OCI-LY1 (cell line): Measurements from ENCODE around the gene VWA1.
"Not testable (repeated sequence)": the region's sequence is repeated elsewhere in the genome, so short reads cannot be mapped to it uniquely, and the experiment has no call there.

ENCODE experiments used
- H2AFZ ChIP-seq: fragments of 200-600 bp; sonication (generic), shearing (Covaris generic); 2 replicates; pipeline ENCODE4 v1.6.0; 2014; ENCODE audit warnings: antibody characterized with exemption, mild to moderate bottlenecking, low read length
- H3F3A ChIP-seq: fragments of 200-600 bp; sonication (generic), shearing (Covaris generic); 2 replicates; pipeline ENCODE4 v1.6.0; 2014; ENCODE audit warnings: mild to moderate bottlenecking, antibody characterized with exemption, low read length, moderate library complexity; ENCODE audit not compliant: insufficient read depth
- H3K27ac ChIP-seq: fragments of 200-600 bp; sonication (generic); 2 replicates; pipeline ENCODE4 v1.5.1; 2014; ENCODE audit warnings: low read length, mixed run types, mild to moderate bottlenecking, low read depth; ENCODE audit not compliant: poor library complexity, severe bottlenecking
- H3K27me3 ChIP-seq: fragments of 200-600 bp; sonication (generic); 2 replicates; pipeline ENCODE4 v1.6.0; 2014; ENCODE audit warnings: antibody characterized with exemption, mild to moderate bottlenecking, low read length, moderate library complexity; ENCODE audit not compliant: insufficient read depth
- H3K36me3 ChIP-seq: fragments of 200-600 bp; sonication (generic); 2 replicates; pipeline ENCODE4 v1.6.1; 2014; ENCODE audit warnings: mild to moderate bottlenecking, antibody characterized with exemption, low read length, moderate library complexity, mixed read lengths; ENCODE audit not compliant: insufficient read depth
- H3K4me1 ChIP-seq: fragments of 200-600 bp; sonication (generic); 2 replicates; pipeline ENCODE4 v1.5.1; 2014; ENCODE audit warnings: mild to moderate bottlenecking, low read length, moderate library complexity; ENCODE audit not compliant: insufficient read depth, severe bottlenecking
- H3K4me2 ChIP-seq: fragments of 200-600 bp; sonication (generic), shearing (Covaris generic); 2 replicates; pipeline ENCODE4 v1.6.1; 2014; ENCODE audit warnings: low read length
- H3K4me3 ChIP-seq: fragments of 200-600 bp; sonication (generic); 2 replicates; pipeline ENCODE4 v1.5.1; 2014; ENCODE audit warnings: low read length, low read depth, mild to moderate bottlenecking, mixed read lengths; ENCODE audit not compliant: poor library complexity, severe bottlenecking
- H3K79me2 ChIP-seq: fragments of 200-600 bp; shearing (Covaris generic); 2 replicates; pipeline ENCODE4 v1.6.1; 2016; ENCODE audit warnings: mixed run types, low read length, mixed read lengths; ENCODE audit not compliant: insufficient read depth
- H3K9ac ChIP-seq: fragments of 200-600 bp; sonication (generic), shearing (Covaris generic); 2 replicates; pipeline ENCODE4 v1.6.1; 2014; ENCODE audit warnings: mild to moderate bottlenecking, low read length, mixed read lengths
- H3K9me2 ChIP-seq: fragments of 200-600 bp; sonication (generic), shearing (Covaris generic); 2 replicates; pipeline ENCODE4 v1.6.1; 2014; ENCODE audit warnings: low read depth, mild to moderate bottlenecking, low read length, mixed read lengths
- H3K9me3 ChIP-seq: fragments of 200-600 bp; shearing (Covaris generic); 2 replicates; pipeline ENCODE4 v1.6.1; 2014; ENCODE audit warnings: low read length, mixed read lengths
- H4K20me1 ChIP-seq: fragments of 200-600 bp; sonication (generic), shearing (Covaris generic); 2 replicates; pipeline ENCODE4 v1.6.0; 2016; ENCODE audit warnings: mild to moderate bottlenecking, low read length; ENCODE audit not compliant: insufficient read depth
- EZH2 ChIP-seq: fragments of 200-600 bp; sonication (generic), shearing (Covaris generic); IDR thresholded peaks from 2 replicates; pipeline ENCODE4 v1.8.0; 2017; ENCODE audit warnings: borderline replicate concordance, mixed run types, mild to moderate bottlenecking, antibody characterized with exemption, low read length, moderate library complexity, mixed read lengths
- TF ChIP-seq, protein P1 (sequence below): fragments of 200-600 bp; sonication (generic), shearing (Covaris generic); IDR thresholded peaks from 2 replicates; pipeline ENCODE4 v1.5.1; 2017; ENCODE audit warnings: mild to moderate bottlenecking, antibody characterized with exemption, low read length, moderate library complexity, mixed read lengths

The VWA1 gene

GRCh38 chr1:1459711-1460110, 24.2 kb downstream of the VWA1 start:
- not testable (repeated sequence) for H3K27ac ChIP-seq, H3K79me2 ChIP-seq, H3F3A ChIP-seq, H3K9me3 ChIP-seq, H3K4me3 ChIP-seq, H4K20me1 ChIP-seq, H3K9ac ChIP-seq, H3K9me2 ChIP-seq, H3K4me2 ChIP-seq, H3K36me3 ChIP-seq, H2AFZ ChIP-seq, H3K27me3 ChIP-seq
- peaks cover 16% of the 10 kb centered on the region for H3K4me1 ChIP-seq

GRCh38 chr1:1460540-1461130, 25.1 kb downstream of the VWA1 start:
- Histone ChIP-seq H4K20me1 (no peaks in the 10 kb centered on the region), H3K4me2 (no peak overlapping the region)
- TF ChIP-seq, protein P1, sequence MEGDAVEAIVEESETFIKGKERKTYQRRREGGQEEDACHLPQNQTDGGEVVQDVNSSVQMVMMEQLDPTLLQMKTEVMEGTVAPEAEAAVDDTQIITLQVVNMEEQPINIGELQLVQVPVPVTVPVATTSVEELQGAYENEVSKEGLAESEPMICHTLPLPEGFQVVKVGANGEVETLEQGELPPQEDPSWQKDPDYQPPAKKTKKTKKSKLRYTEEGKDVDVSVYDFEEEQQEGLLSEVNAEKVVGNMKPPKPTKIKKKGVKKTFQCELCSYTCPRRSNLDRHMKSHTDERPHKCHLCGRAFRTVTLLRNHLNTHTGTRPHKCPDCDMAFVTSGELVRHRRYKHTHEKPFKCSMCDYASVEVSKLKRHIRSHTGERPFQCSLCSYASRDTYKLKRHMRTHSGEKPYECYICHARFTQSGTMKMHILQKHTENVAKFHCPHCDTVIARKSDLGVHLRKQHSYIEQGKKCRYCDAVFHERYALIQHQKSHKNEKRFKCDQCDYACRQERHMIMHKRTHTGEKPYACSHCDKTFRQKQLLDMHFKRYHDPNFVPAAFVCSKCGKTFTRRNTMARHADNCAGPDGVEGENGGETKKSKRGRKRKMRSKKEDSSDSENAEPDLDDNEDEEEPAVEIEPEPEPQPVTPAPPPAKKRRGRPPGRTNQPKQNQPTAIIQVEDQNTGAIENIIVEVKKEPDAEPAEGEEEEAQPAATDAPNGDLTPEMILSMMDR, result no peak
- TF ChIP-seq EZH2, result no peak

GRCh38 chr1:1461721-1462317, 26.3 kb downstream of the VWA1 start:
- H3K36me3 ChIP-seq, result no peaks in the 10 kb centered on the region; the same call in 1 of the 2 replicates
- H4K20me1 ChIP-seq, result no peaks in the 10 kb centered on the region
- H2AFZ ChIP-seq, result no peak overlapping the region
- peak overlapping the region; percentile 69 for H3K27ac ChIP-seq
- H3K4me1 ChIP-seq, result peaks cover 16% of the 10 kb centered on the region
- H3K79me2 ChIP-seq, result no peaks in the 10 kb centered on the region
- no peaks in the 10 kb centered on the region for H3K27me3 ChIP-seq
- no peaks in the 10 kb centered on the region for H3F3A ChIP-seq
- peak overlapping the region; percentile 53; the same call in 1 of the 2 replicates for H3K9ac ChIP-seq
- no peaks in the 10 kb centered on the region for H3K9me2 ChIP-seq
- H3K4me2 ChIP-seq, result peak overlapping the region; percentile 60
- TF ChIP-seq, protein P1, result no peak
- TF ChIP-seq EZH2, result no peak
- H3K4me3 ChIP-seq, result peak overlapping the region; percentile 49
- H3K9me3 ChIP-seq, result no peaks in the 10 kb centered on the region

More at GRCh38 chr1:1460540-1461130, 25.1 kb downstream of the VWA1 start:
- Histone ChIP-seq H3K4me1 (peaks cover 16% of the 10 kb centered on the region), H3K4me3 (no peak overlapping the region), H3K27me3 (no peaks in the 10 kb centered on the region), H3K9me2 (no peaks in the 10 kb centered on the region), H3K79me2 (no peaks in the 10 kb centered on the region), H3K9me3 (no peaks in the 10 kb centered on the region), H3K9ac (no peak overlapping the region), H3K36me3 (no peaks in the 10 kb centered on the region; the same call in 1 of the 2 replicates), H2AFZ (no peak overlapping the region), H3F3A (no peaks in the 10 kb centered on the region), H3K27ac (no peak overlapping the region)
